T-cell (primary cell): ENCODE results near the gene DGKD. TPM values are rescaled to one million over a fixed set of nuclear protein-coding genes. Genes with fewer than 3 reads are reported as not detected.

ENCODE experiments used
- ATAC-seq, 4 experiments: fragments of 200-7000 bp in 3 of 4; fragments of 150-1000 bp in 1 of 4; cut with Tn5 transposase; replicated peaks in 1 of 4; 1 replicate in 3 of 4; 2 replicates in 1 of 4; pipeline ENCODE4 v1.10.0; 2021; ENCODE audit warnings: moderate library complexity in 3 of 4, mild to moderate bottlenecking in 2 of 4, moderate number of reproducible peaks in 1 of 4
- CTCF ChIA-PET, 2 donors: fragments of 300-600 bp; sonication (Branson Sonifier 250); formaldehyde crosslinking; loops; one replicate each; lab custom pipeline; 2022; ENCODE audit warnings: antibody characterized with exemption in 2 of 2; lab: Charles Lee
- POLR2A ChIA-PET, 2 donors: fragments of 300-600 bp; sonication (Branson Sonifier 250); formaldehyde crosslinking; loops; one replicate each; lab custom pipeline; 2022; ENCODE audit warnings: antibody characterized with exemption in 2 of 2; lab: Charles Lee
- DNase-seq, 35 experiments: peaks; one replicate each; pipeline versions ENCODE4 v3.0.0 to v3.0.0-alpha.2; 2013 to 2023
- H3K27ac ChIP-seq: one replicate; pipeline ENCODE4 v1.5.1; 2013; ENCODE audit warnings: low read length
- H3K27me3 ChIP-seq, 2 experiments: replicated peaks in 1 of 2; 1 replicate in 1 of 2; 2 replicates in 1 of 2; pipeline versions ENCODE4 v1.6.1 to v1.7.0; 2013; ENCODE audit warnings: low read length in 1 of 2, mixed read lengths in 1 of 2; ENCODE audit not compliant: control insufficient read depth in 2 of 2, insufficient read depth in 2 of 2; ENCODE audit errors: extremely low read depth in 1 of 2
- H3K36me3 ChIP-seq, 2 donors: 1 replicate in 1 of 2; 2 replicates in 1 of 2; pipeline versions ENCODE4 v1.6.1 to v1.7.0; 2013; ENCODE audit warnings: low read length in 1 of 2; ENCODE audit not compliant: control insufficient read depth in 2 of 2, insufficient read depth in 1 of 2; ENCODE audit errors: extremely low read depth in 1 of 2
- H3K4me1 ChIP-seq, 2 experiments: 1 replicate in 1 of 2; 2 replicates in 1 of 2; pipeline versions ENCODE4 v1.6.1 to v1.7.0; 2013; ENCODE audit warnings: low read length in 2 of 2, mixed read lengths in 1 of 2; ENCODE audit not compliant: insufficient read depth in 2 of 2, control insufficient read depth in 1 of 2; ENCODE audit errors: extremely low read depth in 1 of 2
- H3K4me3 ChIP-seq, 2 donors: 1 replicate in 1 of 2; 2 replicates in 1 of 2; pipeline versions ENCODE4 v1.5.1 to v1.7.0; 2013; ENCODE audit warnings: mild to moderate bottlenecking in 2 of 2, low read length in 1 of 2, moderate library complexity in 1 of 2; ENCODE audit not compliant: control insufficient read depth in 1 of 2; ENCODE audit errors: extremely low read depth in 1 of 2
- H3K9me3 ChIP-seq: 2 replicates; pipeline ENCODE4 v1.7.0; 2013
- H3K27ac Mint-ChIP-seq, 2 donors: one replicate each; pipeline ENCODE4 v1.8.0; 2020 to 2021; ENCODE audit warnings: mild to moderate bottlenecking in 2 of 2, mixed read lengths in 2 of 2
- H3K27me3 Mint-ChIP-seq, 2 donors: one replicate each; pipeline ENCODE4 v1.8.0; 2021 to 2022; ENCODE audit warnings: mixed read lengths in 2 of 2
- H3K36me3 Mint-ChIP-seq: one replicate; pipeline ENCODE4 v1.8.0; 2021; ENCODE audit warnings: mixed read lengths
- H3K4me1 Mint-ChIP-seq, 3 donors: one replicate each; pipeline ENCODE4 v1.8.0; 2020 to 2022; ENCODE audit warnings: mixed read lengths in 3 of 3, mild to moderate bottlenecking in 1 of 3
- H3K4me3 Mint-ChIP-seq, 3 donors: one replicate each; pipeline ENCODE4 v1.8.0; 2020 to 2022; ENCODE audit warnings: mild to moderate bottlenecking in 3 of 3, mixed read lengths in 3 of 3, moderate library complexity in 3 of 3
- H3K9me3 Mint-ChIP-seq, 3 donors: one replicate each; pipeline ENCODE4 v1.8.0; 2020 to 2022; ENCODE audit warnings: mixed read lengths in 3 of 3
- WGBS: methylation state at CpG from one replicate; pipeline ENCODE4 v1.1.5; 2013; ENCODE audit warnings: missing lambda C conversion rate; ENCODE audit not compliant: insufficient coverage; 5-methylcytosine and 5-hydroxymethylcytosine counted together
- total RNA-seq, 35 experiments: library from RNA in 6 of 35; stranded (reverse) in 6 of 35; fragments of 120-200 nt in 1 of 35; gene quantifications; one replicate each; pipeline versions ENCODE4 v1.2.1 to v1.2.4 and lab custom pipeline; 2013 to 2026

The DGKD gene
- total RNA-seq, 5 donors from 2014 or later (not counting 1 experiment from before 2014, with no cell fraction given): 143 to 254 (median 163) TPM

- H3K4me1 Mint-ChIP-seq: no peaks in the 10 kb centered on the region
- H3K27ac Mint-ChIP-seq: peak overlapping the region; percentile 22 to 23
- H3K36me3 ChIP-seq: peaks cover 31 to 74% of the 10 kb centered on the region in 2 donors
Observed at GRCh38 chr2:233470011-233470687, 115.9 kb downstream of the DGKD start.

GRCh38 chr2:233470839-233471238 is 116.5 kb downstream of the DGKD start:
- 97% methylated on average over 11 of the region's 14 CpGs for WGBS
- Mint-ChIP-seq H3K36me3 (peaks cover 63% of the 10 kb centered on the region), H3K27me3 (no peaks in the 10 kb centered on the region), H3K9me3 (peaks cover 0 to 4% (median 0%) of the 10 kb centered on the region in 3 donors), H3K4me3 (no peak overlapping the region), H3K27ac (peak overlapping the region in 1 of 2 donors; percentile 22), H3K4me1 (no peaks in the 10 kb centered on the region)
- CTCF ChIA-PET: no interaction called here
- Histone ChIP-seq H3K4me1 (no peaks in the 10 kb centered on the region), H3K36me3 (peaks cover 31 to 71% of the 10 kb centered on the region in 2 donors), H3K4me3 (no peak overlapping the region), H3K27me3 (no peaks in the 10 kb centered on the region), H3K9me3 (no peaks in the 10 kb centered on the region), H3K27ac (no peak overlapping the region)
- ATAC-seq: no peak
- POLR2A ChIA-PET: no interaction called here
- peak in 1 of 35 experiments; percentile 3 for DNase-seq

More at GRCh38 chr2:233470011-233470687, 115.9 kb downstream of the DGKD start:
- H3K4me1 ChIP-seq: no peaks in the 10 kb centered on the region
- no peaks in the 10 kb centered on the region for H3K9me3 ChIP-seq
- no peaks in the 10 kb centered on the region for H3K27me3 ChIP-seq
- Mint-ChIP-seq H3K9me3 (peaks cover 0 to 4% (median 0%) of the 10 kb centered on the region in 3 donors), H3K4me3 (no peak overlapping the region), H3K27me3 (no peaks in the 10 kb centered on the region), H3K36me3 (peaks cover 64% of the 10 kb centered on the region)
- DNase-seq: peak in 1 of 35 experiments; percentile 6
- POLR2A ChIA-PET: no interaction called here
- CTCF ChIA-PET: no interaction called here
- WGBS: 96% methylated on average over 12 of the region's 20 CpGs
- H3K27ac ChIP-seq: no peak overlapping the region
- no peak overlapping the region for H3K4me3 ChIP-seq
- ATAC-seq: no peak

GRCh38 chr2:233471291-233472035 is 117.2 kb downstream of the DGKD start:
- no peak overlapping the region for H3K27ac ChIP-seq
- POLR2A ChIA-PET: no interaction called here
- Mint-ChIP-seq H3K27ac (no peak overlapping the region), H3K36me3 (peaks cover 57% of the 10 kb centered on the region), H3K4me3 (no peak overlapping the region), H3K27me3 (no peaks in the 10 kb centered on the region), H3K9me3 (peaks cover 0 to 4% (median 0%) of the 10 kb centered on the region in 3 donors), H3K4me1 (no peaks in the 10 kb centered on the region)
- no peak overlapping the region for H3K4me3 ChIP-seq
- CTCF ChIA-PET: no interaction called here
- WGBS: 97% methylated on average over 4 of the region's 12 CpGs
- no peaks in the 10 kb centered on the region for H3K27me3 ChIP-seq
- no peaks in the 10 kb centered on the region for H3K4me1 ChIP-seq
- ATAC-seq: no peak
- no peaks in the 10 kb centered on the region for H3K9me3 ChIP-seq
- DNase-seq: peak in 1 of 35 experiments; percentile 11
- peaks cover 31 to 70% of the 10 kb centered on the region in 2 donors for H3K36me3 ChIP-seq

DNA sequence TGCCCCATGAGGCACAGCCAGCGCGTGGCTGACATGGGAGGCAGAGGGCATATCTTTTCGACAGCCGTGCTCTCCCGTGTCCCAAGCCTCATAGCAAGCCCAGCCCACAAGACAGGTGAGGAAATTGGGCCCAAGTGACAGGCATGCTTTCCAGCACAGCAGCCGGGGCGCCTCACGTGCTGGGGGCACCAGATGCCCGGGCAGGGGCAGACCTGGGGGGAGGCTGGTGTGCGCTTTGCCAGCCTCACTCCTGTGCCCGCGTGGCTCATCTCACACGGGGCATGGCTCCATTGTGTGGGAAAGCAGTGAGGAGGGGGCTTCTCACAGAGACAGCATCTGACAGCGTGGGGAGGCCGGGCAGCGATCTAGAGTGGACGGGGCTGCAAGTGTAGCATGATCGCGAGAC is 119.1 kb downstream of the DGKD start:
- Histone ChIP-seq H3K4me1 (no peaks in the 10 kb centered on the region), H3K4me3 (no peak overlapping the region), H3K36me3 (peaks cover 25 to 58% of the 10 kb centered on the region in 2 donors), H3K27me3 (no peaks in the 10 kb centered on the region), H3K27ac (no peak overlapping the region), H3K9me3 (no peaks in the 10 kb centered on the region)
- Mint-ChIP-seq H3K9me3 (peaks cover 0 to 4% (median 0%) of the 10 kb centered on the region in 3 donors), H3K4me1 (no peaks in the 10 kb centered on the region), H3K4me3 (no peak overlapping the region), H3K36me3 (peaks cover 41% of the 10 kb centered on the region), H3K27me3 (no peaks in the 10 kb centered on the region), H3K27ac (no peak overlapping the region)
- no peak for ATAC-seq
- CTCF ChIA-PET: no interaction called here
- DNase-seq: peak in 2 of 35 experiments; percentile 2 to 10
- POLR2A ChIA-PET: no interaction called here
- WGBS: 97% methylated on average over 13 of the region's 19 CpGs

DNA sequence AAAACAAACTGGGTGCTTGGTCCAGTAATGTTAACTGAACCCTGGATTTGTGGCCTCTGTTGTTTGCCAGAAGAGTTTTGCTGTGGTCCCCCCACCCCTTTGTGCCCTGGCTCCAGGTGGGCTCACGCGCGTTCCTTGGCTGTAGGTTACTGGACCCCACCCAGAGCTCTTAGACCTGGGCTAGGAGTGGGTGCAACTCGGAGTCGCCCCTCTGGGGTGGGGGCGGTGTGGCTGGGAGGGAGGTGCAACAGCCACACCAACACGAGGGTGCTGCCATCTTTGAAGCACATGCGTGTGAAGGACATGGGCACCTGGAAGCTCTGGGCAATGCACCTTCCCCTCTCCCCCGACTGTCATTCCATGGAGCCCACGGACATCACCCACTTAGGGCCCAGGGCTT is 119.6 kb downstream of the DGKD start:
- H3K9me3 ChIP-seq: no peaks in the 10 kb centered on the region
- Mint-ChIP-seq H3K4me1 (no peaks in the 10 kb centered on the region), H3K27ac (no peak overlapping the region), H3K27me3 (no peaks in the 10 kb centered on the region), H3K36me3 (peaks cover 37% of the 10 kb centered on the region), H3K9me3 (peaks cover 0 to 4% (median 0%) of the 10 kb centered on the region in 3 donors), H3K4me3 (no peak overlapping the region)
- no peak overlapping the region for H3K27ac ChIP-seq
- 100% methylated on average over 3 of the region's 10 CpGs for WGBS
- ATAC-seq (no peak), DNase-seq (no peak)
- ChIA-PET POLR2A (no interaction called here), CTCF (no interaction called here)
- H3K36me3 ChIP-seq: peaks cover 20 to 53% of the 10 kb centered on the region in 2 donors
- no peaks in the 10 kb centered on the region for H3K27me3 ChIP-seq
- H3K4me1 ChIP-seq: no peaks in the 10 kb centered on the region
- no peak overlapping the region for H3K4me3 ChIP-seq

- Histone ChIP-seq H3K4me3 (no peak overlapping the region), H3K36me3 (peaks cover 14 to 47% of the 10 kb centered on the region in 2 donors), H3K4me1 (no peaks in the 10 kb centered on the region), H3K9me3 (no peaks in the 10 kb centered on the region), H3K27me3 (no peaks in the 10 kb centered on the region), H3K27ac (no peak overlapping the region)
- Mint-ChIP-seq H3K36me3 (peaks cover 30% of the 10 kb centered on the region), H3K27ac (no peak overlapping the region), H3K27me3 (no peaks in the 10 kb centered on the region), H3K9me3 (peaks cover 0 to 4% (median 0%) of the 10 kb centered on the region in 3 donors), H3K4me1 (no peaks in the 10 kb centered on the region), H3K4me3 (no peak overlapping the region)
- DNase-seq (peak in 1 of 35 experiments; percentile 12), ATAC-seq (no peak)
- WGBS: 90% methylated on average over 18 of the region's 22 CpGs
- ChIA-PET POLR2A (interaction anchor here in 1 of 2 donors (0.6 kb wide), 1 partner anchor 521 kb away, joined by 7 read pairs; no protein-coding TSS in a partner anchor), CTCF (no interaction called here)
Observed at GRCh38 chr2:233474308-233475160, 120.2 kb downstream of the DGKD start.
